HCT116 (cell line): ENCODE measurements around the gene MEIOB. TPM values are rescaled to one million over a fixed set of nuclear protein-coding genes. Genes with fewer than 3 reads are reported as not detected.

Source experiments
- ATAC-seq: fragments of 200-7000 bp; cut with Tn5 transposase; 2 replicates; pipeline ENCODE4 v1.9.1; 2020; ENCODE audit warnings: mild to moderate bottlenecking, moderate library complexity
- BruUV-seq: library from RNA; stranded (reverse); fragments of 400-500 nt; replicated peaks from 2 replicates; lab custom pipeline; 2021; lab: Mats Ljungman, UMichigan
- CTCF ChIA-PET: fragments of 300-600 bp; sonication (Branson Sonifier 250); formaldehyde crosslinking; loops from one replicate; lab custom pipeline; 2021; ENCODE audit warnings: antibody characterized with exemption; lab: Charles Lee
- POLR2A ChIA-PET: fragments of 300-600, 350-600 bp; sonication (Branson Sonifier 250); formaldehyde crosslinking; loops from one replicate; lab custom pipeline; 2021; ENCODE audit warnings: antibody characterized with exemption; lab: Charles Lee
- RAD21 ChIA-PET, 2 experiments: fragments of 300-600 bp; sonication (Branson Sonifier 250); formaldehyde crosslinking; loops; one replicate each; lab custom pipeline; 2023; ENCODE audit warnings: low total read pairs in 2 of 2; ENCODE audit not compliant: uncharacterized antibody in 2 of 2, unreplicated experiment in 2 of 2, low non-redundant PET in 1 of 2; lab: Charles Lee
- DNase-seq: peaks from one replicate; pipeline ENCODE4 v3.0.0-alpha.2; 2010; ENCODE audit warnings: low read depth, low spot score
- H2AFZ ChIP-seq: fragments of 200-600 bp; shearing (Covaris generic), sonication (generic); 2 replicates; pipeline ENCODE4 v1.6.1; 2017; ENCODE audit warnings: low read depth, mixed run types, mixed read lengths, antibody characterized with exemption, low read length; ENCODE audit not compliant: poor library complexity, severe bottlenecking
- H3K27ac ChIP-seq: 2 replicates; pipeline ENCODE4 v1.5.1; 2012; ENCODE audit warnings: low read depth, low read length
- H3K27me3 ChIP-seq: fragments of 200-600 bp; sonication (generic); 2 replicates; pipeline ENCODE4 v1.6.1; 2016; ENCODE audit warnings: mixed run types, low read length, mixed read lengths; ENCODE audit not compliant: insufficient read depth
- H3K36me3 ChIP-seq, 2 experiments: fragments of 200-500 bp in 1 of 2; fragments of 200-600 bp in 1 of 2; sonication (Bioruptor generic) in 1 of 2; sonication (generic) in 1 of 2; 2 replicates each; pipeline versions ENCODE4 v1.5.1 to v1.6.1; 2014 to 2016; ENCODE audit warnings: low read length in 2 of 2, inconsistent platforms in 1 of 2, mixed read lengths in 1 of 2, mixed run types in 1 of 2; ENCODE audit not compliant: insufficient read depth in 2 of 2, control insufficient read depth in 1 of 2
- H3K4me1 ChIP-seq, 2 experiments: fragments of 200-600 bp in 1 of 2; sonication (generic) in 1 of 2; 2 replicates each; pipeline versions ENCODE4 v1.5.1 to v1.6.1; 2012 to 2017; ENCODE audit warnings: low read length in 2 of 2, inconsistent platforms in 1 of 2, mild to moderate bottlenecking in 1 of 2, mixed read lengths in 1 of 2, mixed run types in 1 of 2, moderate library complexity in 1 of 2; ENCODE audit not compliant: insufficient read depth in 2 of 2, control insufficient read depth in 1 of 2
- H3K4me2 ChIP-seq: fragments of 200-600 bp; sonication (generic); 2 replicates; pipeline ENCODE4 v1.6.1; 2017; ENCODE audit warnings: mixed run types, low read length, mixed read lengths
- H3K4me3 ChIP-seq, 2 experiments: fragments of 200-600 bp in 1 of 2; sonication (generic) in 1 of 2; replicated peaks in 1 of 2; 2 replicates each; pipeline ENCODE4 v1.5.1; 2011 to 2016; ENCODE audit warnings: low read length in 2 of 2, control low read depth in 1 of 2, low read depth in 1 of 2, mild to moderate bottlenecking in 1 of 2, mixed read lengths in 1 of 2, mixed run types in 1 of 2
- H3K79me2 ChIP-seq: fragments of 200-600 bp; sonication (generic); 2 replicates; pipeline ENCODE4 v1.6.1; 2017; ENCODE audit warnings: mild to moderate bottlenecking, mixed run types, low read length, moderate library complexity, mixed read lengths; ENCODE audit not compliant: insufficient read depth
- H3K9ac ChIP-seq: fragments of 200-600 bp; sonication (generic); 2 replicates; pipeline ENCODE4 v1.6.1; 2016; ENCODE audit warnings: low read length, mixed read lengths
- H3K9me2 ChIP-seq: fragments of 200-600 bp; sonication (generic), shearing (Covaris generic); 2 replicates; pipeline ENCODE4 v1.6.1; 2017; ENCODE audit warnings: mixed run types, mild to moderate bottlenecking, moderate library complexity; ENCODE audit not compliant: insufficient read depth
- H3K9me3 ChIP-seq, 2 experiments: fragments of 200-500 bp in 1 of 2; fragments of 200-600 bp in 1 of 2; sonication (Bioruptor generic) in 1 of 2; sonication (generic) in 1 of 2; 2 replicates each; pipeline ENCODE4 v1.6.1; 2014 to 2017; ENCODE audit warnings: low read length in 2 of 2, mixed read lengths in 2 of 2, inconsistent platforms in 1 of 2, low read depth in 1 of 2, mild to moderate bottlenecking in 1 of 2, mixed run types in 1 of 2, moderate library complexity in 1 of 2; ENCODE audit not compliant: control insufficient read depth in 1 of 2, insufficient read depth in 1 of 2
- H4K20me1 ChIP-seq: fragments of 200-600 bp; sonication (generic), shearing (Covaris generic); 2 replicates; pipeline ENCODE4 v1.6.1; 2017; ENCODE audit warnings: mixed run types, mild to moderate bottlenecking, moderate library complexity; ENCODE audit not compliant: insufficient read depth
- CEBPB ChIP-seq: IDR thresholded peaks from 2 replicates; pipeline ENCODE4 v1.6.1; 2012; ENCODE audit warnings: low read depth
- EGR1 ChIP-seq: IDR thresholded peaks from 2 replicates; pipeline ENCODE4 v1.6.1; 2012; ENCODE audit warnings: low read depth
- ELF1 ChIP-seq: IDR thresholded peaks from 2 replicates; pipeline ENCODE4 v1.6.1; 2012; ENCODE audit warnings: low read depth, borderline replicate concordance
- EZH2 ChIP-seq: fragments of 200-600 bp; sonication (generic); IDR thresholded peaks from 2 replicates; pipeline ENCODE4 v1.6.1; 2017; ENCODE audit warnings: antibody characterized with exemption, mixed run types
- EZH2phosphoT487 ChIP-seq: fragments of 200-600 bp; IDR thresholded peaks from 2 replicates; pipeline ENCODE4 v1.6.1; 2018; ENCODE audit warnings: antibody characterized with exemption, borderline replicate concordance
- FOSL1 ChIP-seq: IDR thresholded peaks from 2 replicates; pipeline ENCODE4 v1.6.1; 2012; ENCODE audit warnings: low read depth
- JUND ChIP-seq: IDR thresholded peaks from 2 replicates; pipeline ENCODE4 v1.6.1; 2012
- POLR2AphosphoS5 ChIP-seq: IDR thresholded peaks from 2 replicates; pipeline ENCODE4 v1.6.1; 2011; ENCODE audit warnings: mild to moderate bottlenecking, low read depth, low read length, moderate library complexity
- RAD21 ChIP-seq: IDR thresholded peaks from 2 replicates; pipeline ENCODE4 v1.6.1; 2012; ENCODE audit warnings: low read depth, mild to moderate bottlenecking
- SIN3A ChIP-seq: IDR thresholded peaks from 2 replicates; pipeline ENCODE4 v1.6.1; 2012; ENCODE audit warnings: low read depth
- SRF ChIP-seq: IDR thresholded peaks from 2 replicates; pipeline ENCODE4 v1.6.1; 2012; ENCODE audit warnings: low read depth
- TCF7L2 ChIP-seq: IDR thresholded peaks from 2 replicates; pipeline ENCODE4 v1.7.0; 2011; ENCODE audit warnings: borderline replicate concordance, inconsistent platforms; ENCODE audit not compliant: insufficient read depth, insufficient read length; ENCODE audit errors: extremely low read depth
- YY1 ChIP-seq: IDR thresholded peaks from 2 replicates; pipeline ENCODE4 v1.6.1; 2011; ENCODE audit warnings: low read length, low read depth, moderate library complexity, mild to moderate bottlenecking; ENCODE audit not compliant: insufficient replicate concordance; ENCODE audit errors: extremely low read depth
- ZFX ChIP-seq: fragments of 450-650 bp; IDR thresholded peaks from 2 replicates; pipeline ENCODE4 v1.6.1; 2017
- ZNF274 ChIP-seq: fragments of 200-500 bp; sonication (Bioruptor generic); IDR thresholded peaks from 2 replicates; pipeline ENCODE4 v1.6.1; 2014; ENCODE audit warnings: mild to moderate bottlenecking, low read depth, low read length, inconsistent platforms
- intact Hi-C: fragments of 100-400 bp; cut with micrococcal nuclease; formaldehyde crosslinking; loops from 2 replicates; pipeline ENCODE4 v1.10.0; 2022
- total RNA-seq: library from RNA; stranded (reverse); gene quantifications from one replicate; pipeline ENCODE4 v1.2.1, GENCODE V29; 2021; ENCODE audit not compliant: unreplicated experiment
- TF ChIP-seq, protein P1 (sequence below): IDR thresholded peaks from 2 replicates; pipeline ENCODE4 v1.6.1; 2012
- TF ChIP-seq, protein P2 (sequence below): IDR thresholded peaks from 2 replicates; pipeline ENCODE4 v1.6.1; 2011; ENCODE audit warnings: mild to moderate bottlenecking, low read length, moderate library complexity; ENCODE audit not compliant: insufficient replicate concordance; ENCODE audit errors: extremely low read depth
- TF ChIP-seq, protein P3 (sequence below): IDR thresholded peaks from 2 replicates; pipeline ENCODE4 v1.6.1; 2012; ENCODE audit warnings: low read depth
- TF ChIP-seq, protein P4 (sequence below): IDR thresholded peaks from 2 replicates; pipeline ENCODE4 v1.6.1; 2012

MEIOB gene
- total RNA-seq, 1 experiment from 2014 or later = 0.59 TPM

DNA sequence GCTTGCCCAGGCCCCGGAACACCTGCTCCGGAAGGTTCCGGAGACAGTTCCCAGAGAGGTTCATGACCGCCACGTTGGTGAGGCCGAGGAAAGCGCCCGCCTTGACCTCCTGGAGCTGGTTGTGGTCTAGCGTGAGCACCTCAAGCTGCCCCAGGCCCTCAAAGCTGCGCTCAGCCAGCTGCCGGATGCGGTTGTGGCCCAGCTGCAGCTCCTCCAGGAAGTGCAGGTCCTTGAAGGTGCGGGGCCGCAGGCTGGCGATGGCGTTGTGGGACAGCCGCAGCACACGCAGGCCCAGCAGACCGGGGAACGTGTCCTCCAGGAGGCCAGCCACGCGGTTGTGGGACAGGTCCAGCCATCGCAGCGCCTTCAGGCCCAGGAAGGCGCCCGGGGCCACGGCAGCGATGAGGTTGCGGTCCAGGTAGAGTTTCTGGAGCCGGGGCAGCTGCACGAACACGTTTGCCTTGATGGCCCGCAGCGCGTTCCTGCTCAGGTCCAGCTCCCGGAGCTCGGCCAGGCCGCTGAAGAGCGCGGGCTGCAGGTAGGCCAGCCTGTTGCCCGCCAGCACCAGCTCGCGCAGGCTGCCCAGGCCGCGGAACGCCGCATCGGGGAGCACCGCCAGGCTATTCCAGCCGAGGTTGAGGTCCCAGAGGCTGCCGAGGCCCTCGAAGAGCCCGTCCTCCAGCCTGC is 80.6 kb downstream of the MEIOB start:
- H3K4me2 ChIP-seq = no peak overlapping the region
- H3K79me2 ChIP-seq = peaks cover 12% of the 10 kb centered on the region; the same call in 1 of the 2 replicates
- no peaks in the 10 kb centered on the region for H3K9me2 ChIP-seq
- BruUV-seq = no TSS peak
- no peaks in the 10 kb centered on the region for H3K4me1 ChIP-seq
- H2AFZ ChIP-seq = no peak overlapping the region
- ChIA-PET CTCF (no interaction called here), RAD21 (no interaction called here), POLR2A (no interaction called here)
- ATAC-seq (no peak), DNase-seq (no peak)
- H3K27ac ChIP-seq = no peak overlapping the region
- H3K9me3 ChIP-seq = no peaks in the 10 kb centered on the region
- TF ChIP-seq, protein P1, sequence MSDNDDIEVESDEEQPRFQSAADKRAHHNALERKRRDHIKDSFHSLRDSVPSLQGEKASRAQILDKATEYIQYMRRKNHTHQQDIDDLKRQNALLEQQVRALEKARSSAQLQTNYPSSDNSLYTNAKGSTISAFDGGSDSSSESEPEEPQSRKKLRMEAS = no peak
- TF ChIP-seq EZH2 (no peak), ZNF274 (no peak), FOSL1 (no peak), EGR1 (no peak), JUND (no peak), SRF (no peak), ZFX (no peak), RAD21 (no peak), CEBPB (no peak), YY1 (no peak), TCF7L2 (no peak), POLR2AphosphoS5 (no peak), SIN3A (no peak), ELF1 (no peak), EZH2phosphoT487 (no peak)
- TF ChIP-seq, protein P2, sequence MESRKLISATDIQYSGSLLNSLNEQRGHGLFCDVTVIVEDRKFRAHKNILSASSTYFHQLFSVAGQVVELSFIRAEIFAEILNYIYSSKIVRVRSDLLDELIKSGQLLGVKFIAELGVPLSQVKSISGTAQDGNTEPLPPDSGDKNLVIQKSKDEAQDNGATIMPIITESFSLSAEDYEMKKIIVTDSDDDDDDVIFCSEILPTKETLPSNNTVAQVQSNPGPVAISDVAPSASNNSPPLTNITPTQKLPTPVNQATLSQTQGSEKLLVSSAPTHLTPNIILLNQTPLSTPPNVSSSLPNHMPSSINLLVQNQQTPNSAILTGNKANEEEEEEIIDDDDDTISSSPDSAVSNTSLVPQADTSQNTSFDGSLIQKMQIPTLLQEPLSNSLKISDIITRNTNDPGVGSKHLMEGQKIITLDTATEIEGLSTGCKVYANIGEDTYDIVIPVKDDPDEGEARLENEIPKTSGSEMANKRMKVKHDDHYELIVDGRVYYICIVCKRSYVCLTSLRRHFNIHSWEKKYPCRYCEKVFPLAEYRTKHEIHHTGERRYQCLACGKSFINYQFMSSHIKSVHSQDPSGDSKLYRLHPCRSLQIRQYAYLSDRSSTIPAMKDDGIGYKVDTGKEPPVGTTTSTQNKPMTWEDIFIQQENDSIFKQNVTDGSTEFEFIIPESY = no peak
- TF ChIP-seq, protein P3, sequence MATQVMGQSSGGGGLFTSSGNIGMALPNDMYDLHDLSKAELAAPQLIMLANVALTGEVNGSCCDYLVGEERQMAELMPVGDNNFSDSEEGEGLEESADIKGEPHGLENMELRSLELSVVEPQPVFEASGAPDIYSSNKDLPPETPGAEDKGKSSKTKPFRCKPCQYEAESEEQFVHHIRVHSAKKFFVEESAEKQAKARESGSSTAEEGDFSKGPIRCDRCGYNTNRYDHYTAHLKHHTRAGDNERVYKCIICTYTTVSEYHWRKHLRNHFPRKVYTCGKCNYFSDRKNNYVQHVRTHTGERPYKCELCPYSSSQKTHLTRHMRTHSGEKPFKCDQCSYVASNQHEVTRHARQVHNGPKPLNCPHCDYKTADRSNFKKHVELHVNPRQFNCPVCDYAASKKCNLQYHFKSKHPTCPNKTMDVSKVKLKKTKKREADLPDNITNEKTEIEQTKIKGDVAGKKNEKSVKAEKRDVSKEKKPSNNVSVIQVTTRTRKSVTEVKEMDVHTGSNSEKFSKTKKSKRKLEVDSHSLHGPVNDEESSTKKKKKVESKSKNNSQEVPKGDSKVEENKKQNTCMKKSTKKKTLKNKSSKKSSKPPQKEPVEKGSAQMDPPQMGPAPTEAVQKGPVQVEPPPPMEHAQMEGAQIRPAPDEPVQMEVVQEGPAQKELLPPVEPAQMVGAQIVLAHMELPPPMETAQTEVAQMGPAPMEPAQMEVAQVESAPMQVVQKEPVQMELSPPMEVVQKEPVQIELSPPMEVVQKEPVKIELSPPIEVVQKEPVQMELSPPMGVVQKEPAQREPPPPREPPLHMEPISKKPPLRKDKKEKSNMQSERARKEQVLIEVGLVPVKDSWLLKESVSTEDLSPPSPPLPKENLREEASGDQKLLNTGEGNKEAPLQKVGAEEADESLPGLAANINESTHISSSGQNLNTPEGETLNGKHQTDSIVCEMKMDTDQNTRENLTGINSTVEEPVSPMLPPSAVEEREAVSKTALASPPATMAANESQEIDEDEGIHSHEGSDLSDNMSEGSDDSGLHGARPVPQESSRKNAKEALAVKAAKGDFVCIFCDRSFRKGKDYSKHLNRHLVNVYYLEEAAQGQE = no peak
- TF ChIP-seq, protein P4, sequence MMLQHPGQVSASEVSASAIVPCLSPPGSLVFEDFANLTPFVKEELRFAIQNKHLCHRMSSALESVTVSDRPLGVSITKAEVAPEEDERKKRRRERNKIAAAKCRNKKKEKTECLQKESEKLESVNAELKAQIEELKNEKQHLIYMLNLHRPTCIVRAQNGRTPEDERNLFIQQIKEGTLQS = no peak
- no peaks in the 10 kb centered on the region; a peak in 1 of 4 replicates for H3K36me3 ChIP-seq
- no peak overlapping the region for H3K4me3 ChIP-seq
- no peak overlapping the region for H3K9ac ChIP-seq
- no peaks in the 10 kb centered on the region for H4K20me1 ChIP-seq
- intact Hi-C loops = no loop called here
- no peaks in the 10 kb centered on the region for H3K27me3 ChIP-seq
